GM18951 (cell line): ENCODE results near the gene SLC12A7.
"Not testable (repeated sequence)": the region's sequence is repeated elsewhere in the genome, so short reads cannot be mapped to it uniquely, and the experiment has no call there.

ENCODE experiments used
- POLR2A ChIP-seq: IDR thresholded peaks from 4 replicates; pipeline ENCODE4 v1.6.1; 2011; ENCODE audit warnings: mild to moderate bottlenecking; ENCODE audit not compliant: insufficient read length, insufficient read depth; ENCODE audit errors: extremely low read depth
- in situ Hi-C: fragments of 300-500 bp; cut with MboI; formaldehyde crosslinking; loops from one replicate; pipeline ENCODE4 v1.12.0; 2022; ENCODE audit warnings: low sequenced_read_pairs, mixed read lengths, inconsistent platforms; ENCODE audit not compliant: unreplicated experiment

The SLC12A7 gene

DNA sequence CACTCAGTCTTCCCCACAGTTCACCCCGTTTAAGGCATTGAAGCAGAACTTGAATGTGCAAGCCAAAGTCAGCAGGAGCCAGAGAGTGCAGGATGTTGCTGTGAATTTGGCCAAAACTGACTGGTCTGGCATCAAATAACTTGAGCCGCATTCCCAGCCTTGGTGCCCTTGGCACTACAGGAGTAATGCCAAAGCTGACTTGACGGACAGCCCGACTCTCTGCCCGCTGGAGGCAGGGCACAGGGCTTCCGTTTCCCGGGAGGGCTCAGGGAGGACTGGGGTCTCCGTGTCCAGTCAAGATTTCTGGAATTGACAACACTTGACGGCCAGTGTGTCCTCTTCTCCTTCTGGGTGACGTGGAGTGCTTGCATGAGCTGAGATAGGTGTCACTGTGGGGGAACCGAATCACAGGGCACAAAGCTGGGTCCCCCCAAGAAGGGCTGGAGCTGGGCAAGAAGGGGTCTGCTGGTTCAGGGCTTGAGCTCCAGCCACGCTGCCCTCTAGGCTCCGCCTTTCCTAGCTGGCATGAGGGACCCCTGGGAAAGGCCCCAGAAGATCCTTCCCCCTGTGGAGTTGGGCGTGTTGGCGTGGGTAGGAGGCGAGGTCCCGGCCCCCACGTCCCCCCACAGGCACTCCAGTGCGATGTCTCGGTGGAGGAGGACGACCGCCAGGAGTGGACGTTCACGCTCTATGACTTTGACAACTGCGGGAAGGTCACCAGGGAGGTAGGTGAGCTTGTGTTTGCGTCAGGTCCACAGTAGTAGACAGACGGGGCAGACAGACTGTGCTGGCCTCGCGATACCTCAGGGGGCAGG, 78.0 kb downstream of the SLC12A7 start:
- in situ Hi-C loops = no loop called here
- no peak for TF ChIP-seq POLR2A

DNA sequence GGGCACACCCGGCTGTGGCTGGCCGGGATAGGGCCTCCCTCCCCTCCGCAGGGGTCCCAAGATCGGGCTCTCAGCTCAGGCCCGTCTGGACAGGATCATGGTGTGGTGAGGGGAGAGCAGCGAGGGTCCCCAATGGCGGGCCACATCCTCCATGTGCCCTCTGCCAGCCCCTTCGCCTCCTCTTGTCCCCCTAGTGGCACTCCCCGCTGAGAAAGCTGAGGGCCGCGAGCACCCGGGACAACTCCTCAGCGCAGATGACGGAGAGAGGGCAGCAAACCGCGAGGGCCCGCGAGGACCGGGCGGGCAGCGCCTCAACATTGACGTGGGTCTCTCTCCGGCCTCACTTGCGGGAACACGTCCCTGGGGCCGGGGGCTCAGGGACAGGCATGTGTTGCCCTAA, 78.7 kb downstream of the SLC12A7 start:
- in situ Hi-C loops = no loop called here
- no peak for TF ChIP-seq POLR2A

DNA sequence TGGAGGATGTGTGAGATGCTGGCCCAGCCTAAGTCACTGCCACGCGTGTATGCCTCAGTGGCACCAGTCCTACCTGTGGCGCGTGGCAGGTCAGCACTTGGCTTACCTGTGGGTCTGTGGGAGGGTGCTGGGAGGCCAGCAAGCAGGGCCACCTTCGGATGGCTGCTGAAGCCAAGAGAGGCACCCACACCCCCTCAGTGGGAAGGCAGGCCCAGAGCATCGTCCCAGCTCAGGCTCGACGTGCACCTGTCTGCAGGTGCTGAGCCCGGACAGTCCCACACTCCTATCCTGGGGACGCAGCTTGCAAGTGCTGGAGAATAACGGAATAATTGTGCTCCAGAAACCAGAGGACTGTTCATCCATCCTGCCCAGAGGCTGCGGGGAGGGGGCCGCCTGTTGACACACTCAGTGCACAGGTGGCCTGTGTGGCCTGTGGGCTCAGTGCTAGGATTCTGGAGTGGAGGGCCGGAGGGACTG, 79.3 kb downstream of the SLC12A7 start:
- TF ChIP-seq POLR2A = no peak
- in situ Hi-C loops = no loop called here

DNA sequence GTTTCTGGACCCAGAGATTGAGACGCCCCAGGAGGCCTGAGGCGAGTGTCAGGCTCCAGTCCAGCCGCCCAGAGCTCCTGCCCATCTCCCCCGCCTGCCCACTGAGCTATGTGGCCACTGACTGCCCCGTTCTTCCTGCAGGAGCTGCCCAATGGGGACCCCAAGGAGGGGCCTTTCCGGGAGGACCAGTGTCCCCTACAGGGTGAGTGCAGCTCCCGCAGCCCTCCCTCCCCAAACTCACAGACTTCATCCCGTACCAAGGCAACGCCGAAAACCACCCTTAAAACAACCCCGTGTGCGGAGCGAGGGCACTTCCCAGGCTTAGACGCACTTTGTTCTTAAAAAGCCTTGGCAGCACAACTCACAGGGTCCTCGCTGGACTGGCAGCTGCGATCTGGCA, 79.9 kb downstream of the SLC12A7 start:
- in situ Hi-C loops = no loop called here
- TF ChIP-seq POLR2A = no peak

DNA sequence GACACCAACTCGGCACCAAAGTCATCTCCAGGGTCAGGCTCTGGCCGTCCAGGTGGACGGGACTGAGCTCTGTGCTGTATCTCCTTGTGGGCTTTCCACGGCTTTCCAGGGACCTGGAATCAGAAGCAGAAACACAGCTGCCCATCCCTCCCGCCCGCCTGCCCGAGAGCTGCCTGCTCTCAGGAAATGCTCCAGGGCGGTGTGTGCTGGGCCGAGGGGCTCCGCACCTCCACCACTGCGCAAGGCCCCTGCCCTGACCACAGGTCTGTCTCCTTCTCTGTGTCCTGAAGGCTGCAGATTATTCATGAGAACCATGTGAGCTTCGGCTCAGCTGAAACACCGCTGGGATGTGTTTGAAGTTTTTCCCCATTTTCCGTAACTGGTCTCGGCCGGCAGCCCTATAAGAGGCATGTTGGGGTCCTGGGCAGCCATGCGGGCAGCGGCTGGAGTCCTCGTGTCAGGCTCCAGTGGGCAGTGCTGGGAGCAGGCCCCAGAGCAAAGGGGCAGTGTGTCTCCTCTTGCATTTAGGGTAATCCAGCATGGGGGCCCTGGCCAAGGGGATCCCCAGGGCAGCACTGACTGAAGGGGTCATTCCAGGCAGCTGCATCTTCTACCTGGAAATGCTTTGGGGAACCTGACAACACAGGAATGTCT, 80.4 kb downstream of the SLC12A7 start:
- no peak for TF ChIP-seq POLR2A
- in situ Hi-C loops = no loop called here

DNA sequence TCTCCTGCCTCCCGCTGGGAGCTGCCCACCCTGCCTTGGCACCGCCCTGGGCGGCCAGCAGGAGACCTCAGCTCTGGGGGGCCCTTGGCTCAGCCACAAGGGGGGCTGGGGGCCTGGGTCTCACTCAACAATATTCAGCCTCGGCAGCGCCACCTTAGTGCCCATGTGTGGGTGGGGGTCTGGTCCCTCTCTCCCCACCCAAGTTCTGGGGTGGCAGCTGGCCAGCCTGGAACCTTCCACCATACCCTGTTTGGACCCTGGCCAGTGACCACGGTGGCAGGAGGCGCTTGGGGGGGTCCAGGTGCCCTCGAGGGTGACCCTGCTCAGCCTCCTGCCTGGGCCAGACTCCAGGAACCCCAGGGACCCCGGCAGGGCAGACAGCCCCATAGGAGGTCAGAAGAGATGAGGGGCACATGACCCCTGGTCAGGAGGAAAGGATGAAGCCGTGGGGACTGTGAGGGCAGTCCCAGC, 81.0 kb downstream of the SLC12A7 start:
- in situ Hi-C loops = no loop called here
- TF ChIP-seq POLR2A = no peak

DNA sequence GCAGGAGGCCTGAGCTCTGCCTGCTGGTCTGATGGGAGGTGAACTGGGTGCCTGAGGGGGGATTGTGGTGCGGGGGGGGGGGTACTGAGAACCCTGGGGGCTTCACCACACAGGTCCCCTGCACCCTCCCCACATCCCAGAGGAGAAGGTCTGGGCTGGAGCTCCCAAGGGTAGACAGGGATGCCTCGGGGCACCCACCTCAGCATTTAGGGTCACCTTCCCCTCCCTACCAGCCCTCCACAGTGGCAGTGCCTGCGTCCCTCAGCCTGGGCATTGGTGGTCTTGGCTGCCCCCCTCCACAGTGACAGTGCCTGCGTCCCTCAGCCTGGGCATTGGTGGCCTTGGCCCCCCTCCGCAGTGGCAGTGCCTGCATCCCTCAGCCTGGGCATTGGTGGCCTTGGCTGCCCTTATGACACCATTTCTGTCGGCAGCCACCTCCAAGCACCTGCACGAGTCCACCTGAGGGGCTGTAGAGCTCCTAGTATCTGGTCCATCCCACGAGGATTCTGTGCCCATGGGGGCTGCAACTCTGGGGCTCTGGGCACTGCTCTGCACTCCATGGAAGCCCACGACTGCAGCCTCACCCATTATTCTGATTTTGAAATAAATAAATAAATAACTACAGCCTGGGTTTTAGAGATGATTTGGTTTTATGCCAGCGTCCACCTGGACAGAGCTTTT, 81.8 kb downstream of the SLC12A7 start:
- in situ Hi-C loops = no loop called here
- TF ChIP-seq POLR2A = no peak

DNA sequence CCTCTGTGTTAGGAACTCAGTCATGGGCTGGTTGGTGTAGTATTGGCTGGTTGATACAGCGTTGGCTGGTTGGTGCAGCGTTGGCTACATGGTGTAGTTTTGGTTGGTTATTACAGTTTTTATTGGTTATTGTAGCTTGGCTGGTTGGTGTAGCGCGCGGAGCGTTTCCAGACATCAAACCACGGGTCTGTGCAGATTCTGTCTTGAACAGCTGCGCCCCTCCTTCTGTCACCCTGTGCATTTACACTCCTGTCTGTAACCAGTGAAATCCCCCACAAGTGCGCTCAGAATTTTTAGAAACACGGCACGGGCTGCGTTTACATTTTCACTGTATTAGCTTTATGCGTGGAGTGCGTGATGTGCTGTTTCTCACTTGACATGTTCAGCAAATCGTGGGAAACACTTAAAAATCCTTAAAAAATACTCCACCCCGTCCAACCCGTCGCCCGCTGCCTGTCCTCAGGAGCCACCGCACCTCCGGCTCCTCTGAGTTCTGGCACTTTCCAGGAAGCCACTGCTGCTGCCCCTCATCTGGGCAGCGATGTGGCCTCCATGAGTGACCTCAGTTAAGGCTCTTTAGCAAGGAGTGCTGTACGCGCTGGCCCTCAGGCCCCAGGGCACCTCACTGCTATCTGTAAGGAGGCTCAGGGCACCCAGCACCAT, 82.5 kb downstream of the SLC12A7 start:
- no peak for TF ChIP-seq POLR2A
- in situ Hi-C loops = no loop called here

DNA sequence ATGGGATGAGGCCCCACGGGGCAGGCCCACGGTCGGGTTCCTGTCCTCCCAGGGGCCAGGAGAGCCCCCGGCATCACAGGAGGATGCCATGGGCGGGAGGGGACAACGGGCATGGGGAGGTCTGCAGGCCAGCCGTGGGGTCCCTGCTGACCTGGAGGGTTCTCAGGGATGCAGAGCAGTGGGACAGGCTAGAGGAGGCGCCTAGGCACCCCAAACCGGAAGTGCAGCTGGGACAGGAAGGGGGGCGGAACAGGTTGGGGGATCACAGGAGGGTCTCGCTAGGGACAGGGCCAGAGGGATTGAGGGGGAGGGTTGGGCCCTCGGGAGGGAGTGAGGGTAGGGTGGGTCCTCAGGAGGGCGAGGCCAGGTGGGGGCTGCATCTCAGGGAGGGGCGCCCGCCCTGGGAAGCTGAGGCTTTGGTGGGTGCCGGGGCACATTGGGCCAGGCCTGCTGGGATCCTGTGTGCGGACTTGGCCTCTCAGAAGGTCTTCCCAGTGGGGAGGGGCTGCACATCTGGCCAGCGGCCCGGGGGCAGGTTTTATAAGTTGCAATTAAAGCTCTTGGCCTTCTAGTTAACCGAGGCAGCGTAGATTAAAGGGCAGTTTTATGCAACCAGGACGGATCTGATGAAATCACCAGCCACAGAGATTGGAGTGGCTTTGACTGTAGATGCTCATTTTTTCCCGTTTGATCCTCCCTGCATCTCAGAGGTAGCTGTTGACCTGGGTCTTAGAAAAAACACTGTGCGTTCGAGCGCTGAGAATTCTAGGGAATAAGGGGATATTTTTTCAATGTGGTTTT, 83.2 kb downstream of the SLC12A7 start:
- TF ChIP-seq POLR2A = no peak
- in situ Hi-C loops = no loop called here

DNA sequence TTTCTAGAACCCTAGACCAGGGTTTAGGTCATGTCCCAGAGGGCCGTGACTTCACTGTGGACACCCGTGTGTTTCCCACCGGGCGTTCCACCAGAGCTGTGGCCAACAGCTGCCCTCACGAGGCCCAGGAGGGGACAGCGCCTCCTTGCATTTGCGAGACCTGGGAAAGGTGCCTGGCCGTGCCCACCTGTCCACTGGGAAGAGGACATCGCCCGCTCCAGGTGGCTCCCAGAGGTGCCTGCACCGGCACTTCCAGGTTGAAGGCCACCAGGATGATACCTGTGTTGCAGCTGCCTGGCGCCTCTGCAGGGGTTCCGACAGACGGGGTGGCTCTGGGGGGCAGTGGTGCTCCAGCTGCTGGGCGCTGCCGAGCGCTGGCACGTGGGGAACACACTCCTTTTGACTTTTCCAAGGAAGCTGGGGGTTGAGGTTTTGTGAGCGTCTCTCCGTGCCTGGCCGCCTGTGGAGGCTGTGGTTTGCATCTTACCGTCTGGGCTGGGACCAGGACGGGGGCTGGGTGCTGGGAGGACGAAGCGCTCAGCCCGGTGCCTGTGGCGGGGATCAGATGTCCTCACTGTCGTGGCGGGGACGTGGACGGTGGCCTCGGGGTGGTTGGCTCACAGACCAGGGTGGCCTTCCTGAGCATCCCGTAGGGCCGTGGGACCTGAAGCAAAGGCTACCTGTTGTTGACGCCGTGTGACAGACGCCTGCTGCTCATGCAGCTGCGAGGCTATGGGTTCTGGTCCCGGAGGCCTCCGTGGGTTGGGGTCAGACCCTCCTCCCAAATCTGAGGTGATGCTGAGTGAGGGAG, 84.0 kb downstream of the SLC12A7 start:
- in situ Hi-C loops = no loop called here

DNA sequence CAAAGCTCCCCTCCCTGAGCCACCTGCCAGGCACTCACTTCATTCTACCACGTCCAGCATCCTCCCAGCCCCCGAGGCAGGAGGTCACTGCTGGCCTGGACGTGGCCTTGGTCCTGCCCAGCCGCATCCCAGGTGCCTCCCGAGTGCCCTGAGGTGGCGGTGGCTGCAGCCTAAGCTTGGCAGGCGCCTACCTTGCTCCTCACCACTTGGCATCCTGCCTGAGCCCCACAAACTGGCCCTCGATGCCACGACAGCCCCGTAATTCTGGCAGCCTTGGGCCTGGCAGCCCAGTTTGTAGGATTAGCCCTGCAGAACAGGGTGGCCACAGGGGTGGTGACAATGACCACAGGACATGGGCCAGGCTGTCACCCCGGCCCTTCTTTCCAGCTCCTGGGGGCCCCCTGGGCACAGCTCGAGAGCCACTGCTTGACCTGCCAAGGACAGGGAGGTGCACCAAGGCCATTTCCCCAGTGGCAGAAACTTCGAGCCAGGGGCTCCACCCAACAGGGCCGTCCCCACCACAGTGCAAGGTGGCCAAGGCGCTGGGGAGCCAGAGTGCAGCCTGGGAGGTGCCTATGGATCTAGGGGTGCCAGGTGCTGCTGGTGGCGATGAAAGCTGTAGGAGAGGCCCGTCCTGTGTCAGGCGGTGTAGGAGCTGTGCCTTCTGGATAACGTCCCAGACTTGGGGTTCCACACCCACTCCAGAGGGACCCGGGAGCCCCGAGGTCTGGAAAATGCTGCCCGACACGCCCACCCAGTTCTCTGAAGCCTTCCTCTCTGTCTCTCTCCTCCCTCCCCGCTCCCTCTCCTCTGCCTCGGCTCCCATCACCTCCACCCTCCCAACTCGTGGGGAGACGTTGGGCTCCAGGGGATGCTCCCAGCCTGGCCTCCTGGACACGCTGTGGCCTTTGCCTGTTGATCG, 84.9 kb downstream of the SLC12A7 start:
- no peak for TF ChIP-seq POLR2A
- in situ Hi-C loops = no loop called here

More for the DNA sequence above, 84.0 kb downstream of the SLC12A7 start:
- TF ChIP-seq POLR2A = no peak

DNA sequence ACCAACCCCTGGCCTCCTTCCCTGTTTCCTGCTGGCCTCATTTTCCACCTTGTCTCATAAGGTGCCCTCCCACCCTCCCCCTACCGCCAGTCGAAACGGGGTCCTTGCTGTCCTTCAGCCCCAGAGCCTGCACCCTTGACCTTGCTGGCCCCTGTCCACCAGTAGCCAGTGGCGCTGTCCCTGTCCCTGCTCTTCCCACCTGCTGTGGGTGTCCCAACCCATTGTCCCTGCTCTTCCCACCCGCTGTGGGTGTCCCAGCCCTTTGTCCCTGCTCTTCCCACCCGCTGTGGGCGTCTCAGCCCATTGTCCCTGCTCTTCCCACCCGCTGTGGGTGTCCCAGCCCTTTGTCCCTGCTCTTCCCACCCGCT, 89.9 kb downstream of the SLC12A7 start:
- in situ Hi-C loops = not testable (repeated sequence)
